Measurements from ENCODE around the gene OTUD6A. TPM values are rescaled to one million over a fixed set of nuclear protein-coding genes. Genes with fewer than 3 reads are reported as not detected.
"Not testable (repeated sequence)": the region's sequence is repeated elsewhere in the genome, so short reads cannot be mapped to it uniquely, and the experiment has no call there.

The OTUD6A gene

DNA sequence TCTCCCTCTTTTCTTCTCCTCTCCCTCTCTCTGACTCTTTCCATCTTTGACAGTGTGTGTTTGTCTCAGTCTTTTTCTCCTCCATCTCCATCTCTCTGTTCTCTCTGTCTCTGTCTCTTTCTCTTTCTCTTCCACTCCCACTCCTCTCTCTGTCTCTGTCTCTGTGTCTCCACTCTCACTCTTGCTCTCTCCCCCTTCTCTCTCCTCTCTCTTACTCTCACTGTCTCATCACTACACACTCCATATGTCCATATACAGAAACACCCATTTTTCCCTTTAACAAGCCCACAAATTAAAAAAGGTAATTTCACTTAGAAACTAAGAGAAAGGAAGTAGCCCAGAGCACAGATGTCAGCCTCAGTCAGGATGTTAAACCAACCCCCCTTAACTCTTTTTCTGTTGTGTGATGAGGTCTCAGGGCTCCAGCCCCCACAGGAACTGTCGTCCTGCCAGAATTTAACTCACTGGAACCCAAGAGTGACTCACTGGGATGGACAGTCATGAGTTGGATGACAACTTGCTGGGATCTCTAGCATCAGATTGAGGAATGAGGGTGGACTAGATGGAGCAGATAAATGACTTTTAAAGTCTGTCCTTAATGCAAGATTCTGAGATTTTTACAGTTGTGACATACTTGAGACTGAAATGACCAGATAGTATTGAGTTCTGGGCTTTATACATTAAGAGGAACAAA lies 27.5 kb downstream of the OTUD6A start:
- H3K4me1 ChIP-seq (ENCODE audit: control insufficient read depth, insufficient read depth, low read length): peaks cover 17% of the 10 kb centered on the region
- H3K4me3 ChIP-seq (ENCODE audit: low read length): no peak overlapping the region
- H3K4me2 ChIP-seq (ENCODE audit: low read length): no peak overlapping the region
- H3K27me3 ChIP-seq (ENCODE audit: control insufficient read depth, insufficient read depth, low read length): no peaks in the 10 kb centered on the region
- no peak overlapping the region for H3K9ac ChIP-seq (ENCODE audit: low read depth, low read length)
- H3K9me3 ChIP-seq (replicated peaks; ENCODE audit: low read length): no peaks in the 10 kb centered on the region
- H3K36me3 ChIP-seq (ENCODE audit: insufficient read depth, low read length): no peaks in the 10 kb centered on the region

GRCh38 chrX:70092247-70092646 lies 30.0 kb downstream of the OTUD6A start:
- peaks cover 17% of the 10 kb centered on the region for H3K4me1 ChIP-seq (ENCODE audit: control insufficient read depth, insufficient read depth, low read length)
- H3K9ac ChIP-seq (ENCODE audit: low read depth, low read length): no peak overlapping the region
- no peaks in the 10 kb centered on the region for H3K27me3 ChIP-seq (ENCODE audit: control insufficient read depth, insufficient read depth, low read length)
- H3K36me3 ChIP-seq (ENCODE audit: insufficient read depth, low read length): no peaks in the 10 kb centered on the region
- H3K9me3 ChIP-seq (replicated peaks; ENCODE audit: low read length): no peaks in the 10 kb centered on the region
- no peak overlapping the region for H3K4me2 ChIP-seq (ENCODE audit: low read length)
- H3K4me3 ChIP-seq (ENCODE audit: low read length): no peak overlapping the region

DNA sequence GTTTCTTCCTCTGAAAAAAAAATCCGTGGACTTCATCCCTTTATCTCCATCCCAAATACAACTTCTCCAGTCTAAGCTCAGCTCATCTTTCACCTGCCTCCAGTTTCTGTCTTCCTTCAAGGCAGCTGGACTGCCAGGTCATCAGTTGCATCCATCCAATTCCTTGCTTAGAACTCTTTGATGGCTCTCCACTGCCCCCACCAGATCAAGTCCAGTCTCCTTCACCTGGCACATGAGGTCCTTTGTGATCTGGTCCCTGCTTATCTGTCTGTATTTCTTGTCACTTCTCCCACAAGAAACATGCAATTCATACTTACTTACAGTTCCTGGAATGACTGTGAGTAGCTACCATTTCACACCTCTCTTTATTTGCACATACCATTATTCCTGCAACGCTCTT lies 33.8 kb downstream of the OTUD6A start:
- Histone ChIP-seq H3K4me1 (ENCODE audit: control insufficient read depth, insufficient read depth, low read length) (no peaks in the 10 kb centered on the region), H3K36me3 (ENCODE audit: insufficient read depth, low read length) (no peaks in the 10 kb centered on the region), H3K4me3 (ENCODE audit: low read length) (no peak overlapping the region), H3K4me2 (ENCODE audit: low read length) (no peak overlapping the region), H3K27me3 (ENCODE audit: control insufficient read depth, insufficient read depth, low read length) (peaks cover 3% of the 10 kb centered on the region), H3K9me3 (replicated peaks; ENCODE audit: low read length) (no peaks in the 10 kb centered on the region), H3K9ac (ENCODE audit: low read depth, low read length) (no peak overlapping the region)

DNA sequence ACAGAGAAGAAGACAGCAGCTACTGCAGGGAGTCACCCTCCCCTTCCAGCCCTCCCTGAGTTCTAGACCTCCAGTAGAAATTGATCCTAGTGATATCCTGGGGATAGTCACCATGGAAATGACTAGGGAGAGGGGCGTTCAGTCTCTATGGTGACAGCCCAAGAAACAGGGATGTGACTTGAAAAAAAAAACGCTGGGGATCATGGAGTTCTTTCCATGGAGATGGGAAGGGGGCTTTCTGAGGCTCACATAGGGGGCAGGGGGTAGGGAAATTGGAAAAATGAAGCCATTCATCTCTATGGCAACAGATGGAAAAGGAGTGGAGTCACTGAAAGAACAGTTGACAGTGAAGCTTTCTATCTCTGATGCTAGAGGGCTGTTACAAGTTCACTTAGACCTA lies 43.0 kb downstream of the OTUD6A start:
- H3K4me3 ChIP-seq (ENCODE audit: low read length): no peak overlapping the region
- H3K9me3 ChIP-seq (replicated peaks; ENCODE audit: low read length): no peaks in the 10 kb centered on the region
- H3K9ac ChIP-seq (ENCODE audit: low read depth, low read length): no peak overlapping the region
- no peaks in the 10 kb centered on the region for H3K36me3 ChIP-seq (ENCODE audit: insufficient read depth, low read length)
- peaks cover 9% of the 10 kb centered on the region for H3K27me3 ChIP-seq (ENCODE audit: control insufficient read depth, insufficient read depth, low read length)
- H3K4me1 ChIP-seq (ENCODE audit: control insufficient read depth, insufficient read depth, low read length): no peaks in the 10 kb centered on the region
- no peak overlapping the region for H3K4me2 ChIP-seq (ENCODE audit: low read length)

- not testable (repeated sequence) for H3K9ac ChIP-seq (ENCODE audit: low read depth, low read length); H3K4me2 ChIP-seq (ENCODE audit: low read length); H3K9me3 ChIP-seq (replicated peaks; ENCODE audit: low read length); H3K36me3 ChIP-seq (ENCODE audit: insufficient read depth, low read length); H3K4me3 ChIP-seq (ENCODE audit: low read length); H3K27me3 ChIP-seq (ENCODE audit: control insufficient read depth, insufficient read depth, low read length); H3K4me1 ChIP-seq (ENCODE audit: control insufficient read depth, insufficient read depth, low read length)
Observed at GRCh38 chrX:70111436-70112026, 49.3 kb downstream of the OTUD6A start.

Small RNAs within 50 kb of the gene (small RNA-seq; reads per million reads assigned to genes)
- not detected for gene MIR676
